ENCODE results near the gene ADO. TPM values are rescaled to one million over a fixed set of nuclear protein-coding genes. Genes with fewer than 3 reads are reported as not detected.
A peak's percentile ranks its signal among the peaks of the same experiment; 100 is the strongest.

The ADO gene
- total and polyA plus RNA-seq, 9 of the 15 experiments (the other 6 are each of a cell fraction or from before 2014, with no cell fraction given), result 3.0 to 20.0 (median 16.1) TPM

DNA sequence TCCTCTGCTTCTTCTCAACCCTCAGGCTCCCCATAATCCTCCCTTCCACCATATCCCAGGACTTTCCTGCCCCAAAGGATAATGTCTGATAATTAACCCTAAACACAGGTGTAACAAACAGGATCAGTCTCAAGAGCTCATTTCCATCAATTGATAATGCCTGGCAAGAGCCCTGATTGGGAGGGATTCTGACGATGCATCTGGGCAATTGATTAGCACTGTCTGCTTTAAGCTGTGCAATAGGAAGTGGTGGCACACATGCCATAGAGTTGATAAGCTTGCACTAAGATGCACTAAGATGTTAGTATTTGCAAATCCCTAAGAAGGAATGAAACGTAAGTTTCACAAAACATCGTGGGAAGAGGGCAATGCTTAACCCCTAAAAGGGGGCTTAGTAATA lies 39.1 kb downstream of the ADO start (continued):
- TF ChIP-seq, protein P1, sequence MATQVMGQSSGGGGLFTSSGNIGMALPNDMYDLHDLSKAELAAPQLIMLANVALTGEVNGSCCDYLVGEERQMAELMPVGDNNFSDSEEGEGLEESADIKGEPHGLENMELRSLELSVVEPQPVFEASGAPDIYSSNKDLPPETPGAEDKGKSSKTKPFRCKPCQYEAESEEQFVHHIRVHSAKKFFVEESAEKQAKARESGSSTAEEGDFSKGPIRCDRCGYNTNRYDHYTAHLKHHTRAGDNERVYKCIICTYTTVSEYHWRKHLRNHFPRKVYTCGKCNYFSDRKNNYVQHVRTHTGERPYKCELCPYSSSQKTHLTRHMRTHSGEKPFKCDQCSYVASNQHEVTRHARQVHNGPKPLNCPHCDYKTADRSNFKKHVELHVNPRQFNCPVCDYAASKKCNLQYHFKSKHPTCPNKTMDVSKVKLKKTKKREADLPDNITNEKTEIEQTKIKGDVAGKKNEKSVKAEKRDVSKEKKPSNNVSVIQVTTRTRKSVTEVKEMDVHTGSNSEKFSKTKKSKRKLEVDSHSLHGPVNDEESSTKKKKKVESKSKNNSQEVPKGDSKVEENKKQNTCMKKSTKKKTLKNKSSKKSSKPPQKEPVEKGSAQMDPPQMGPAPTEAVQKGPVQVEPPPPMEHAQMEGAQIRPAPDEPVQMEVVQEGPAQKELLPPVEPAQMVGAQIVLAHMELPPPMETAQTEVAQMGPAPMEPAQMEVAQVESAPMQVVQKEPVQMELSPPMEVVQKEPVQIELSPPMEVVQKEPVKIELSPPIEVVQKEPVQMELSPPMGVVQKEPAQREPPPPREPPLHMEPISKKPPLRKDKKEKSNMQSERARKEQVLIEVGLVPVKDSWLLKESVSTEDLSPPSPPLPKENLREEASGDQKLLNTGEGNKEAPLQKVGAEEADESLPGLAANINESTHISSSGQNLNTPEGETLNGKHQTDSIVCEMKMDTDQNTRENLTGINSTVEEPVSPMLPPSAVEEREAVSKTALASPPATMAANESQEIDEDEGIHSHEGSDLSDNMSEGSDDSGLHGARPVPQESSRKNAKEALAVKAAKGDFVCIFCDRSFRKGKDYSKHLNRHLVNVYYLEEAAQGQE (IDR thresholded peaks at IDR 0.05; ENCODE audit: borderline replicate concordance), result peak; percentile 54
- TF ChIP-seq, protein P1 (CRISPR knock-in tag; IDR thresholded peaks at IDR 0.05; ENCODE audit: low read depth), result no peak

All from K562 (cell line).